ENCODE measurements around the gene OR1E1.
A peak's percentile ranks its signal among the peaks of the same experiment; 100 is the strongest.
"Not testable (repeated sequence)": the region's sequence is repeated elsewhere in the genome, so short reads cannot be mapped to it uniquely, and the experiment has no call there.

OR1E1 gene

DNA sequence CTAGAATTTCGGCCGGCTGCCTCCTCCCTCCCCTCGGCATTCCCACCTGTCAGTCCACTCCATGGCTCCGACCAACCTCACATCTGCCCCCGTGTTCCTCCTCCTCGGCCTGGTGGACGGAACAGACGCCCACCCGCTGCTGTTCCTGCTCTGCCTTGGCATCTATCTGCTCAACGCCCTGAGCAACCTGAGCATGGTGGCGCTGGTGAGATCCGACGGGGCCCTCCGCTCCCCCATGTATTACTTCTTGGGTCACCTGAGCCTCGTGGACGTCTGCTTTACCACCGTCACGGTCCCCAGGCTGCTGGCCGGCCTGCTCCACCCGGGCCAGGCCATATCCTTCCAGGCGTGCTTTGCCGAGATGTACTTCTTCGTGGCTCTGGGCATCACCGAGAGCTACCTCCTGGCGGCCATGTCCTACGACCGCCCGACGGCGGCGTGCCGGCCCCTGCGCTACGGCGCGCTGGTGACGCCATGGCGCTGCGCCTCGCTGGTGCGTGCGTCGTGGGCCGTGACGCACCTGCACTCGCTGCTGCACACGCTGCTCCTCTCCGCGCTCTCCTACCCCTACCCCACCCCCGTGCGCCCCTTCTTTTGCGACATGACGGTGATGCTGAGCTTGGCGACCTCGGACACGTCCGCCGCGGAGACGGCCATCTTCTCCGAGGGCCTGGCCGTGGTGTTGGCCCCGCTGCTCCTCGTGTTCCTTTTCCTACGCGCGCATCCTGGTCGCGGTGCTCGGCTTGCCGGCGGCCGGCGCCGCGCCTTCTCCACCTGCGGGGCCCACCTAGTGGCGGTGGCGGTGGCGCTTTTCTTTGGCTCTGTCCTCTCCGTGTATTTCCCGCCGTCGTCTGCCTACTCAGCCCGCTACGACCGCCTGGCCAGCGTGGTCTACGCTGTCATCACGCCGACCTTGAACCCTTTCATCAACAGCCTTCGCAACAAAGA is 12.1 kb downstream of the OR1E1 start, which contains the start of gene OR3A2:
OR3A2 (minus strand) TSS at position 440 of the 948 bp plus-strand sequence.
- H3K4me1 Mint-ChIP-seq (ENCODE audit: low read depth): no peaks in the 10 kb centered on the region
- H3K4me3 Mint-ChIP-seq: peak within 1 kb of the TSS; percentile 82
- H3K27ac Mint-ChIP-seq: peak within 1 kb of the TSS; percentile 32
- H3K36me3 Mint-ChIP-seq (ENCODE audit: low read depth): no peaks in the 10 kb centered on the region
- H3K9me3 Mint-ChIP-seq: peaks cover 4% of the 10 kb centered on the region
- peaks cover 39% of the 10 kb centered on the region for H3K27me3 Mint-ChIP-seq

DNA sequence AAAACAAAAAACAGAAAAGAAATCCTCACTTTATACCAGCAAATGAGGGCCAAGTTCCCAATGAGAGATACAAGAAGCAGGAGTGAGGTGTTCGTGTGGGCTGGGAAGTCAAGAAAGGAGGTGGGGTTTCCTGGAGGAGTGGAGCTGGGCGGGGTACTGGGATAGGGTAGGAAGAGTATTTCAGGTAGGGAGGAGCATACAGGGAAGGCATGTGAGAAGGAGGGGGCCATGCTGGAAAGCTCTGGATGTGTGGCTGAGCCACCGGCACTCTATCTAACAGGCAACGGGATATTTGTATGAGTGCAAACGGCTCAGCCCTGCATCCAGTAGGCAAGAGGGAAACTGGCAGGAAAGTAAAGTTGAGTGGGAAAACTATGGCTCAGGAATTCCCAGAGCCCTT is 16.3 kb downstream of the OR1E1 start:
- no peak overlapping the region for H3K4me3 Mint-ChIP-seq
- peaks cover 22% of the 10 kb centered on the region for H3K27me3 Mint-ChIP-seq

DNA sequence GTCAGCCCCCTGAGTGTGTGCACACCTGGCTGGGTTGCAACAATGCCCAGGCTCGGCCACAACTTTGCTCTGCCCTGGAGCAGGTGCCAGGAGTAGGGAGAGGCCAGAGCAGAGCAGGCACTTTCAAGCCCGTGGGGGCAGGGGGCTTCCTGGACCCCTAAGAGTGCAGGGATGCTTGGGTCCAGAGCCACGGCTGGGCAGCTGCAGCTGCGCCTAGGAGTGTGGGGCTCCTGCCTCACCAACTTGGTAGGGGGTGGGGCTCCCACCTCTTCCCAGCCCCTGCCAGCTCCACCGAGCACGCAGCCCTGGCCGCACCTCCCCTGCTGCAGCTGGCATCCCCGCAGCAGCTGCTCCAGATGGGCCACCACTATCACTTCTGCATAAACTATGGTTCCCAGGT is 19.9 kb downstream of the OR1E1 start:
- H3K27me3 Mint-ChIP-seq: peaks cover 10% of the 10 kb centered on the region
- H3K4me1 Mint-ChIP-seq (ENCODE audit: low read depth): no peaks in the 10 kb centered on the region
- H3K27ac Mint-ChIP-seq: no peak overlapping the region
- H3K36me3 Mint-ChIP-seq (ENCODE audit: low read depth): no peaks in the 10 kb centered on the region
- H3K9me3 Mint-ChIP-seq: peaks cover 23% of the 10 kb centered on the region
- no peak overlapping the region for H3K4me3 Mint-ChIP-seq

More for the DNA sequence above, 16.3 kb downstream of the OR1E1 start:
- Mint-ChIP-seq H3K4me1 (ENCODE audit: low read depth) (no peaks in the 10 kb centered on the region), H3K36me3 (ENCODE audit: low read depth) (no peaks in the 10 kb centered on the region), H3K27ac (no peak overlapping the region), H3K9me3 (peaks cover 2% of the 10 kb centered on the region)

DNA sequence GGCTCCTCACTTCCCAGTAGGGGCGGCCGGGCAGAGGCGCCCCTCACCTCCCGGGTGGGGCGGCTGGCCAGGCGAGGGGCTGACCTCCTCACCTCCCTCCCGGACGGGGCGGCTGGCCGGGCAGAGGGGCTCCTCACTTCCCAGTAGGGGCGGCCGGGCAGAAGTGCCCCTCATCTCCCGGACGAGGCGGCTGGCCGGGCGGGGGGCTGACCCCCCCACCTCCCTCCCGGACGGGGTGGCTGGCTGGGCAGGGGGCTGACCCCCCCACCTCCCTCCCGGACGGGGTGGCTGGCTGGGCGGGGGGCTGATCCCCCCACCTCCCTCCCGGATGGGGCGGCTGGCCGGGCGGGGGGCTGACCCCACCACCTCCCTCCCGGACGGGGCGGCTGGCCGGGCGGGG is 27.0 kb downstream of the OR1E1 start:
- not testable (repeated sequence) for H3K4me3 Mint-ChIP-seq; H3K27ac Mint-ChIP-seq; H3K36me3 Mint-ChIP-seq (ENCODE audit: low read depth); H3K4me1 Mint-ChIP-seq (ENCODE audit: low read depth)
- peaks cover 30% of the 10 kb centered on the region for H3K9me3 Mint-ChIP-seq
- H3K27me3 Mint-ChIP-seq: peaks cover 13% of the 10 kb centered on the region
